Hepatocyte (in vitro differentiated cells): ENCODE data around the gene SELE.

Experiments
- CTCF ChIP-seq: fragments of 200-600 bp; sonication (generic); IDR thresholded peaks from 2 replicates; pipeline ENCODE4 v1.5.1; 2016; ENCODE audit warnings: antibody characterized with exemption, mild to moderate bottlenecking; ENCODE audit not compliant: poor library complexity
- EZH2 ChIP-seq: fragments of 200-600 bp; sonication (generic); IDR thresholded peaks from 2 replicates; pipeline ENCODE4 v1.6.1; 2016; ENCODE audit warnings: antibody characterized with exemption, mild to moderate bottlenecking, borderline replicate concordance
- EZH2phosphoT487 ChIP-seq: fragments of 200-600 bp; sonication (generic); IDR thresholded peaks from one replicate; pipeline ENCODE4 v1.6.1; 2018; ENCODE audit warnings: antibody characterized with exemption, mild to moderate bottlenecking, low read depth, moderate library complexity; ENCODE audit not compliant: unreplicated experiment, severe bottlenecking

- no peak for TF ChIP-seq CTCF
- no peak for TF ChIP-seq EZH2
- TF ChIP-seq EZH2phosphoT487: no peak
Observed at GRCh38 chr1:169727307-169727706, 6.6 kb downstream of the SELE start.
